Stimulated activated naive CD8-positive, alpha-beta T cell treated with anti-CD3 and anti-CD28 coated beads, Interleukin-15, Interleukin-2, amounts not matched to agents 100 ng/mL and 50 ng/mL, for 24 hours (primary cell): Measurements from ENCODE around the gene RCAN1.

ENCODE experiments used
- H3K27ac Mint-ChIP-seq: one replicate; pipeline ENCODE4 v1.8.0; 2021; ENCODE audit warnings: mild to moderate bottlenecking, mixed read lengths
- H3K27me3 Mint-ChIP-seq: one replicate; pipeline ENCODE4 v1.8.0; 2021; ENCODE audit warnings: mixed read lengths
- H3K36me3 Mint-ChIP-seq: one replicate; pipeline ENCODE4 v1.8.0; 2021; ENCODE audit warnings: low read depth, mixed read lengths
- H3K4me1 Mint-ChIP-seq: one replicate; pipeline ENCODE4 v1.8.0; 2021; ENCODE audit warnings: low read depth, mixed read lengths
- H3K4me3 Mint-ChIP-seq: one replicate; pipeline ENCODE4 v1.8.0; 2021; ENCODE audit warnings: mild to moderate bottlenecking, mixed read lengths
- H3K9me3 Mint-ChIP-seq: one replicate; pipeline ENCODE4 v1.8.0; 2021; ENCODE audit warnings: mixed read lengths

RCAN1 gene

GRCh38 chr21:34519016-34519415, 95.9 kb downstream of the RCAN1 start:
- Mint-ChIP-seq H3K4me1 (peaks cover 48% of the 10 kb centered on the region), H3K36me3 (peaks cover 49% of the 10 kb centered on the region), H3K27ac (no peak overlapping the region), H3K4me3 (no peak overlapping the region), H3K9me3 (no peaks in the 10 kb centered on the region), H3K27me3 (no peaks in the 10 kb centered on the region)

DNA sequence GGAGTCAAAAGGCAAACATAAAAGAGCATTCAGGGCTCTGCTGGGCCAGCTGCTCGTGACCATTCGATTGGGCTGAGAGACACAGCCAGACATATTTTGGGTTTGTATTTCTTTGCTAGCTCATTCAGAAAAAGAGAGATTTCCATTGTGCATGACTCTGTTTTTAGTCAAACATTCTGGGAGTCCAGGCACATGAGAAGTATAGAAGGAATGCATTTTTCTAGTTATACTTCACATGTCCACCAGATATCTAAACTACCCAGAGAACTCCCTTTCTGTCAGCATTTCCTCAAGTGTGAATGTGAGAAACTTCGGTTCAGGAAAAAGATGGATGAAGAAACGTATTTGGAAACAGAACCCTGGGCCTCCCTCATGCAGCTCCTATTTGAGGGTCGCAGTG, 96.6 kb downstream of the RCAN1 start:
- Mint-ChIP-seq H3K27me3 (no peaks in the 10 kb centered on the region), H3K4me3 (no peak overlapping the region), H3K9me3 (no peaks in the 10 kb centered on the region), H3K36me3 (peaks cover 49% of the 10 kb centered on the region), H3K27ac (peak overlapping the region; percentile 33), H3K4me1 (peaks cover 44% of the 10 kb centered on the region)

DNA sequence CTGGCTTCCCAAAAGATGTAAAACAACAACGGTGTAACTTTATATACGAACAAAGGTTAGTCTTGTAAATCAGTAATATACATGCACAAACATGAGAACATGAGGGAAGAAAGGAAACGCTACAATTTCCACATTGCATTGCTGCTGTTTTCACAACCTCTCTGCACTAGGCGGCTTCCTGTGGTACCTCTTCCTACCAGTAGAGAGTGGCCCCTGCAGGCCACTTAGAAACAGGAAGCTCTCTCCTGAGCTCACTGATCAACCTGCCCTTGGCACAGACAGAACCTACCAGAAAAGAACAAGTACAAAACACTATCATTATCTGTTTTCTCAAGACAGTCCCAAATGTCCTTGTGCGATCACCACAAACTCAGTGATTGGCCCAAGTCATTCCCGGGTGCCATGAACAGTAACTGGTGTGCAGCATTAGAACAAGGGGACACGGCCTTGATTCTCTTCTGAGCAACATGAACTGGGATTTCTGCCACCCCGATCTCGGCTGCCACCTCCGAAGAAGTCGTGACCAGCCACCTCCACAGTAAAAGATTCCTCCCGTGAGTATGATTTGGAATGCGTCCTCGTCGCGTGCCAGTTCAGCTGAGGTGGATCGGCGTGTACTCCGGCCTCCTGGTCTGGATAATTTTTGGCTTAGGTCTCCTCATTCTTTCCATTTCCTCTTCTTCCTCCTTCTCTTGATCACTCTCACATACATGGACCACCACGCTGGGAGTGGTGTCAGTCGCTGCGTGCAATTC, 97.2 kb downstream of the RCAN1 start:
- Mint-ChIP-seq H3K4me3 (no peak overlapping the region), H3K4me1 (peaks cover 37% of the 10 kb centered on the region), H3K36me3 (peaks cover 44% of the 10 kb centered on the region), H3K27me3 (no peaks in the 10 kb centered on the region), H3K27ac (peak overlapping the region; percentile 33), H3K9me3 (no peaks in the 10 kb centered on the region)

- peaks cover 39% of the 10 kb centered on the region for H3K36me3 Mint-ChIP-seq
- no peak overlapping the region for H3K4me3 Mint-ChIP-seq
- H3K27me3 Mint-ChIP-seq: no peaks in the 10 kb centered on the region
- H3K4me1 Mint-ChIP-seq: peaks cover 31% of the 10 kb centered on the region
- H3K27ac Mint-ChIP-seq: no peak overlapping the region
- no peaks in the 10 kb centered on the region for H3K9me3 Mint-ChIP-seq
Measured at GRCh38 chr21:34517039-34517438, 97.9 kb downstream of the RCAN1 start.

GRCh38 chr21:34514576-34515115, 100.3 kb downstream of the RCAN1 start:
- Mint-ChIP-seq H3K4me1 (peaks cover 29% of the 10 kb centered on the region), H3K27me3 (no peaks in the 10 kb centered on the region), H3K27ac (no peak overlapping the region), H3K4me3 (no peak overlapping the region), H3K9me3 (no peaks in the 10 kb centered on the region), H3K36me3 (peaks cover 20% of the 10 kb centered on the region)

- no peaks in the 10 kb centered on the region for H3K9me3 Mint-ChIP-seq
- H3K36me3 Mint-ChIP-seq: peaks cover 11% of the 10 kb centered on the region
- no peaks in the 10 kb centered on the region for H3K27me3 Mint-ChIP-seq
- H3K27ac Mint-ChIP-seq: no peak overlapping the region
- H3K4me3 Mint-ChIP-seq: no peak overlapping the region
- peaks cover 29% of the 10 kb centered on the region for H3K4me1 Mint-ChIP-seq
Measured at GRCh38 chr21:34513129-34513675, 101.7 kb downstream of the RCAN1 start.

- peaks cover 16% of the 10 kb centered on the region for H3K4me1 Mint-ChIP-seq
- no peaks in the 10 kb centered on the region for H3K27me3 Mint-ChIP-seq
- no peak within 1 kb of the TSS for H3K4me3 Mint-ChIP-seq
- no peaks in the 10 kb centered on the region for H3K36me3 Mint-ChIP-seq
- H3K9me3 Mint-ChIP-seq: no peaks in the 10 kb centered on the region
- H3K27ac Mint-ChIP-seq: no peak within 1 kb of the TSS
Measured at GRCh38 chr21:34511787-34512455, 103.0 kb downstream of the RCAN1 start, which contains the start of gene KCNE1. Gene KCNE1 (minus strand): TSS chr21:34512210. CDS start chr21:34449634, 62,576 bp downstream.

- H3K27ac Mint-ChIP-seq: no peak overlapping the region
- no peak overlapping the region for H3K4me3 Mint-ChIP-seq
- no peaks in the 10 kb centered on the region for H3K36me3 Mint-ChIP-seq
- no peaks in the 10 kb centered on the region for H3K9me3 Mint-ChIP-seq
- H3K4me1 Mint-ChIP-seq: peaks cover 11% of the 10 kb centered on the region
- H3K27me3 Mint-ChIP-seq: no peaks in the 10 kb centered on the region
Measured at GRCh38 chr21:34511181-34511580, 103.7 kb downstream of the RCAN1 start.

DNA sequence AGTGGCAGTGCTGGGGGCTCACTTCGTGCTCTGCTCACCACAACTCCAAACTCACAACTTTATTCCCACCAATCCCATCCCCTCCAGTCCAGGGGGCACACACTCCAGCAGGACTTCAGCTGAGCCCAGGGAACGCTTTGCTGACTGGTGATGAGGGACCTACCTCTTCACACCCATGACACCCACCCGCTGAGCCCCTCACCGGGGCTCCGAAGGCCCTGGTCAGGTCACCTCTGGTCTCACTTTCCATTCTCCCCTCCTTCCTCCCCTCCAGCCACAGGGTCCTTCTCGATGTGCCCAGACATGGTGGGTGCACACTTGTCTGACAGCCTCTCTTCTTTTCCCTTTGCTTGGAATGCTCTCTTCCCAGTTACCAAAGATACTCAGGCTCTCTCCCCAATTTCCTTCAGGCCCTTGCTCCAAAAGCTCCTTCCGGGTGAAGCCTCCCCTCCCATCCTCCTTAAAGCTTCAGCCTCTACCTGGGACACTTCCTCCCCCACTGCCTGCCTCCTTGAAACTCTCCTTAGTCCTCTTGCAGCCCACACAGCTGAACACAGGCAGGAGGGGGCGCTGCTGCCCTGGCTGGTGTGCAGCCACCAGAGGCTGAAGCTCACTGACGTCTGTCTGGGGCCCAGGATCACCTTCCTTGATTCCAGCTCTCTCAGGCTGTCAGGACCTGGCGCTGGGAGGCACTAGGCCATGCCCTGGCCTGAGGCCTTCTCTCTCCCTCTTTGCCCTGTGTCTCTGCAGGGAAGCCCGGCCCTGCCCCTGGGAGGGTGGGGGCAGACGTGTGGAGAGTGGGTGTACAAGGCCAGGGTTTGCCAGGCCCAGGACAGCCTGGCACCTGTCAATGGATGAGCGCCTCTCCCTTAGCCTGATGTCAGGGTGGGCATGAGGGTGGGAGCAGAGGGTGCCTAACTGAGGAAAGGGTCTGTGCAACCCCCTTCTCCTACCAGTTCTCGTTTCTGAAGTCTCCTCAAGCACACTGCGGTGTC, 104.5 kb downstream of the RCAN1 start:
- no peaks in the 10 kb centered on the region for H3K9me3 Mint-ChIP-seq
- H3K27me3 Mint-ChIP-seq: no peaks in the 10 kb centered on the region
- peak overlapping the region; percentile 49 for H3K27ac Mint-ChIP-seq
- peaks cover 11% of the 10 kb centered on the region for H3K4me1 Mint-ChIP-seq
- H3K36me3 Mint-ChIP-seq: no peaks in the 10 kb centered on the region
- no peak overlapping the region for H3K4me3 Mint-ChIP-seq

DNA sequence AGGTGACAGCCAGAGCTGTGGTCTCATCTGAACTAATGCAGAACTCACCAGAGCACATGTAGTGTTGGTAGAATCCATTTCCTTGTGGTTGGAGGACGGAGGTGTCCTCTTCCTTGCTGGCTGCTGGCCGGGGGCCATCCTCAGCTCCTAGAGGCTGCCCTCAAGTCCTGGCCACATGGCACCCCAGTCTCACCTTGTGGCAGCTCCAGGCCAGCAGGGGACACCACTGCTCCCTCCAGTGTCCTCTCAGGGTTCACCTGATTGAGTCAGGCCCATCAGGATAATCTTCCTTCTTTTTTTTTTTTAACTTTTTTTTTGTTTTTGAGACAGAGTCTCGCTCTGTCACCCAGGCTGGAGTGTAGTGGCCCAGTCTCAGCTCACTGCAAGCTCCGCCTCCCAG, 105.8 kb downstream of the RCAN1 start:
- H3K9me3 Mint-ChIP-seq: no peaks in the 10 kb centered on the region
- H3K27me3 Mint-ChIP-seq: peaks cover 7% of the 10 kb centered on the region
- no peak overlapping the region for H3K4me3 Mint-ChIP-seq
- peaks cover 3% of the 10 kb centered on the region for H3K4me1 Mint-ChIP-seq
- H3K36me3 Mint-ChIP-seq: no peaks in the 10 kb centered on the region
- no peak overlapping the region for H3K27ac Mint-ChIP-seq

GRCh38 chr21:34504595-34504994, 110.3 kb downstream of the RCAN1 start:
- H3K9me3 Mint-ChIP-seq: no peaks in the 10 kb centered on the region
- H3K36me3 Mint-ChIP-seq: no peaks in the 10 kb centered on the region
- no peak overlapping the region for H3K4me3 Mint-ChIP-seq
- no peak overlapping the region for H3K27ac Mint-ChIP-seq
- peaks cover 19% of the 10 kb centered on the region for H3K27me3 Mint-ChIP-seq
- peaks cover 3% of the 10 kb centered on the region for H3K4me1 Mint-ChIP-seq

DNA sequence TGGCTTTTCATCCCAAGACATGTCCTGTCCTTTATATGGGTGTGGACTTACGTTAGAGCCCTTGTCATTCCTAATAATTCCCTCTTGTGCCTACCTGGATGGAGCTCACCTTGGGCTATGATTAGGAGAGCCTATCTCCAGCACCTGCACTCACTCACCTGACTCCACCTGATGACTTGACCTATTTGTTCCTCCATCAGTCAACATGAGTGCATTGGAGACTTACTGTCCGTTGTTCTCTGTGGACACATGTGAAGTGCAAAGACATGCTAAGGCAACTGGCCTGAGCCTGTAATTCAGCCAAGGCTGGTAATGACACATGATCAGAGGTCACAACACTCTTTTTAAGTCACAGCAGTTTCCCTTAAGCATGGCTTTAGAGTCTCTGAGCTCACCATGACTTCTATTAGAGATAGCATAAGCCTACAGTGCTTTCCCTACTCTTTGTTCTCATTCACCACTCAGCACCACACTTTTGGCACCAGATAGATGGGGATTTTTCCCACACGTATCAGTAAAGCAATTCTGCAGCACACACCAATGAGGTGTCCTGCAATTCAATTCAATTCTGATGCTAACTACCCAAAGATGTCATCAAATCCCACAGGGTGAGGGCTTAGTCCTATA, 112.3 kb downstream of the RCAN1 start:
- peaks cover 3% of the 10 kb centered on the region for H3K4me1 Mint-ChIP-seq
- peaks cover 24% of the 10 kb centered on the region for H3K27me3 Mint-ChIP-seq
- H3K9me3 Mint-ChIP-seq: peaks cover 17% of the 10 kb centered on the region
- no peaks in the 10 kb centered on the region for H3K36me3 Mint-ChIP-seq
- H3K4me3 Mint-ChIP-seq: no peak overlapping the region
- no peak overlapping the region for H3K27ac Mint-ChIP-seq

DNA sequence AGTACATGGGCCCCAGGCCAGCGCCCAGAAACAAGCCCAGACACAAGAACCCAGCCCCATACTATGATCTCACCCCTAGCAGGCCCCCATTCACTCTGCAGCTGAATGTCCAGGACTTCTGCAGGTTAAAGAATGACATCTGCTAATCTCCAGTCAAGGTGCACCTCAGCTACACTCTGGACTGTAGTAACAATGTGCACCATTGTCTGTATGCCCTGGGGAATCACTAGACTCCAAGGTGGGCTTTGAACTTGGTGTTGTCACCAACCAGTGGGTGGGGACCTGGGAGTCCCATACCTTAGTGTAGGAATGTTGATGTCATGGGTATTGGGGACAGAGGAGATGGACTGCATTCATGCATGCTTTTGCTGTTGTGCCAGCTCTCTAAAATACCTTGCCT, 113.2 kb downstream of the RCAN1 start:
- peaks cover 27% of the 10 kb centered on the region for H3K27me3 Mint-ChIP-seq
- H3K4me3 Mint-ChIP-seq: no peak overlapping the region
- H3K4me1 Mint-ChIP-seq: peaks cover 3% of the 10 kb centered on the region
- H3K36me3 Mint-ChIP-seq: no peaks in the 10 kb centered on the region
- H3K9me3 Mint-ChIP-seq: peaks cover 24% of the 10 kb centered on the region
- H3K27ac Mint-ChIP-seq: no peak overlapping the region

DNA sequence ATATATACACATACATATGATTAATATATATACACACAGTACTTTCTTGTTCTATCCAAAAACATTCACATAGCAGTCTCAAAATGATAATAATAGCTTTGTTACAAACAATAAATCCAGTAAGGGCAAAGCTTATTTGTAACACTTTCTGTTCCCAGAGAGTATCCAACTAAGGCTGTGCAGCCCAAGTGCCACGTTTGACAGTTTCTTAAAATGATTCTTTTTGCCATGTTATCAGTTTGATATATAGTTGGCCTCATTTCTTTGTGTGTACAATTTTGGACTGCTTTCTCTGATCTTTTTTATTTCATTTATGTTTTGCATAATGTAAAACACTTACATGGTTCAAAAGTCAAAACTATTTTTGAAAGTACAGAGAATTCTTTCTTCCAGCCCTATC, 114.7 kb downstream of the RCAN1 start:
- Mint-ChIP-seq H3K36me3 (no peaks in the 10 kb centered on the region), H3K4me3 (no peak overlapping the region), H3K9me3 (peaks cover 30% of the 10 kb centered on the region), H3K27me3 (peaks cover 27% of the 10 kb centered on the region), H3K4me1 (peaks cover 3% of the 10 kb centered on the region), H3K27ac (no peak overlapping the region)
